Activated CD4-positive, alpha-beta T cell treated with anti-CD3 and anti-CD28 coated beads, Interleukin-2, amount 10 ng/mL, durations not matched to agents 7 days and 5 days (primary cell): Measurements from ENCODE around the gene NLRP1. TPM values are rescaled to one million over a fixed set of nuclear protein-coding genes. Genes with fewer than 3 reads are reported as not detected.

Source experiments
- CTCF ChIA-PET: fragments of 350-600 bp; sonication (Branson Sonifier 250); formaldehyde crosslinking; loops from one replicate; lab custom pipeline; 2021; ENCODE audit warnings: antibody characterized with exemption; lab: Charles Lee
- POLR2A ChIA-PET: fragments of 350-600 bp; sonication (Branson Sonifier 250); formaldehyde crosslinking; loops from one replicate; lab custom pipeline; 2021; ENCODE audit warnings: antibody characterized with exemption; lab: Charles Lee
- DNase-seq: peaks from one replicate; pipeline ENCODE4 v3.0.0-alpha.2; 2020
- H3K27ac Mint-ChIP-seq: one replicate; pipeline ENCODE4 v1.8.0; 2021; ENCODE audit warnings: mild to moderate bottlenecking, moderate library complexity, mixed read lengths
- H3K27me3 Mint-ChIP-seq: one replicate; pipeline ENCODE4 v1.8.0; 2021; ENCODE audit warnings: mixed read lengths
- H3K36me3 Mint-ChIP-seq: one replicate; pipeline ENCODE4 v1.8.0; 2021; ENCODE audit warnings: low read depth, mixed read lengths
- H3K4me1 Mint-ChIP-seq: one replicate; pipeline ENCODE4 v1.8.0; 2021; ENCODE audit warnings: mixed read lengths
- H3K4me3 Mint-ChIP-seq: one replicate; pipeline ENCODE4 v1.8.0; 2021; ENCODE audit warnings: mild to moderate bottlenecking, moderate library complexity, mixed read lengths
- H3K9me3 Mint-ChIP-seq: one replicate; pipeline ENCODE4 v1.8.0; 2021; ENCODE audit warnings: mixed read lengths
- total RNA-seq, 2 experiments: library from RNA; stranded (reverse); gene quantifications; one replicate each; pipeline ENCODE4 v1.2.3, GENCODE V29; 2021

Gene NLRP1
- total RNA-seq, 2 experiments from 2014 or later = 81.3 to 82.5 TPM

DNA sequence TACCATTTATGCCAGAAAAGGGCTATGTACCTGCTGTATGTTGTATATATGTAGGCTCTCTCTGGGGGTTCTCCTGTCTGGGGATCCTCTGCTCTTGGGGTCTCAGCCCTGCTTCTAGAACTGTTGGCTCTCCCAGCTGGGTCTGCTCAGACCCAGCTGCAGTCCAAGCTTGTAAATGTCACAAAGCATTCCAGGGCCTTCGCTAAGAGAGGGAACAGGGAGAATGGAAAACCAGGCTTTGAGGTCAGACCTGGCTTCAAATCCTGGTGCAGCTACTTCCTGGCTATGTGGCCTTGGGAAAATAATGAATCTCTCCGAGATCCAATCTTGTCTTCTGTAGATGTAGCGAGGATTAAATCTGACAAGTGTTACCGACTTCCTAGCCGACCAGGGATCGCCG lies 44.0 kb downstream of the NLRP1 start:
- no peaks in the 10 kb centered on the region for H3K27me3 Mint-ChIP-seq
- H3K9me3 Mint-ChIP-seq = no peaks in the 10 kb centered on the region
- H3K36me3 Mint-ChIP-seq = peaks cover 47% of the 10 kb centered on the region
- ChIA-PET POLR2A (interaction anchor here (0.6 kb wide), 1 partner anchor 750 kb away, joined by 3 read pairs; no protein-coding TSS in a partner anchor), CTCF (no interaction called here)
- H3K4me3 Mint-ChIP-seq = no peak overlapping the region
- no peaks in the 10 kb centered on the region for H3K4me1 Mint-ChIP-seq
- no peak overlapping the region for H3K27ac Mint-ChIP-seq
- no peak for DNase-seq

DNA sequence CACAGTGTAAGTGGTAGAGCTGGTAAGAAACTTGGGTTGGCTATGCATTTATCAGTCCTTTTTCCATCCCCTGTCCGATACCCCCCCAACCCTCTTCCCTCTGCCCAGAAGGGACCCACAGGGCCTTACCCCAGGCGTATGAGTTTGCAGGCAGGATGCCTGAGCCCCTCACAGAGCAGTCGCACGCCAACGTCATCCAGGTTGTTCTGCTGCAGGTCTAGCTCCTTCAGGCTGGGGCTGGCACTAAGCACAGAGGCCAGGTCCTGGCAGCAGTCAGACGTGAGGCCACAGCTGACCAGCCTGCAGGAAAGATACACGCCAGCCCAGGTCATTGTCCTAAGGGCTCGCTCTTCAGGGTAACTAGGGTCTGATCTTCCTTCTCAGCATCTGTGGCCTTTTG lies 45.0 kb downstream of the NLRP1 start:
- Mint-ChIP-seq H3K4me3 (no peak overlapping the region), H3K9me3 (no peaks in the 10 kb centered on the region), H3K27ac (no peak overlapping the region), H3K36me3 (peaks cover 47% of the 10 kb centered on the region), H3K4me1 (no peaks in the 10 kb centered on the region), H3K27me3 (no peaks in the 10 kb centered on the region)
- ChIA-PET POLR2A (no interaction called here), CTCF (interaction anchor here (0.9 kb wide), 1 partner anchor 12 kb away, joined by 3 read pairs; no protein-coding TSS in a partner anchor)
- no peak for DNase-seq

DNA sequence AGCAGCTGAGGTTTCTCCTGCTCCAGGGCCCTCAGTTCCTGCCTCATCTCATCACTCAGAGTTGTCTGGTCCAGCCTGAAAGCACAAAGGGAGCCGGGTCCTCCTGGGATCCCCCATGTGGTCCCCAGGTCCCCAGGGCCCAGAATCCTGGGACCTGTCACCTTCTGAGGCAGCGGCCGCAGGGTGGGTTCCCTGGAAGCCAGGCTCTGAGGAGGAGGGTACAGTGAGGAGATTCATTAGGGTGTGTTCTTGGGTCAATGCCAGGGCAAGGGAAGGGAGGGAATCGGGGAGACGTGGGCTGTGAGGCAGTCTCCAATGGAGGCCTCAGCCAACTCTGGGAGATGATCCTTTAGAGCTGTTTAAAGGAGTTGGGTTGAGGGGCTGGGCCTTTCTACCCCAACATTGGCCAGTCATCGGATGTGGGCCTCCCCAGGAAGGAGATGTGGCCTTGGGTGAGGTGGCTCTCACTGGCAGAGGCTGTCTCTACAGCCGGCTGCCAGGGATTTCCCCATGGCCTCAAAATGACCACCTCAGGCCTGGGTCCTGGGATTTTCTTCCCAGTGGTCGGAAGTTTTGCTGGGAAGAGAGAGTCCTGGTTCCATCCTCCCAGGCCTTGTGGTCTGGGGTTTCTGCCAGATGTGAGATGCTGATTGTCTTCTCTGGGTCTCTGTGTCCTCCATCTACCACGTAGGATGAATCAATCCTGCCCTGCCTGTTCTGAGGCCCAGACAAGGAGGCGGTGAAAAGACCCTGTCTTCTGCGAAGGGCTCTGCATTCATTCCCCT lies 47.3 kb downstream of the NLRP1 start:
- Mint-ChIP-seq H3K27ac (no peak overlapping the region), H3K9me3 (no peaks in the 10 kb centered on the region), H3K36me3 (peaks cover 49% of the 10 kb centered on the region), H3K4me3 (no peak overlapping the region), H3K4me1 (no peaks in the 10 kb centered on the region), H3K27me3 (no peaks in the 10 kb centered on the region)
- ChIA-PET POLR2A (no interaction called here), CTCF (interaction anchor here (1.3 kb wide), 1 partner anchor 10 kb away, joined by 5 read pairs; no protein-coding TSS in a partner anchor)
- no peak for DNase-seq

DNA sequence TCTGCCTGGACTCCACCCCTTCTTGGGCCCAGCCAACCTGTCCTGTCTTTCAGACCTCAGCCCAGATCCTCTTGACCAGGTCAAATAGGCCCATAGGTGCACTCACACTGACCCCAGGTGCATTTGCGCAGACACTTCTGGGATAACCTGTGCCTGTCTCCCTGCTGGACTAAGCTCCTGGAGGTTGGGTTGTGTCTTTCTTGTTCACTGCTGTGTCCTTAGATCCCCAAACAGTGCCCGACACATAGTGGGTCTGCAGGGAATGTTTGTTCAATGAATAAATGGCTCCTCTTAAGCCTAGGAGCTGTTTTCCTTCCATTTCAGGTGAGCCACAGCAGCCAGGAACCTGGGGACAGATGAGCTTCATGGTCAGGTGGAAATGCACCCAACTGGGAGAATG lies 48.9 kb downstream of the NLRP1 start:
- no peak overlapping the region for H3K27ac Mint-ChIP-seq
- POLR2A ChIA-PET = no interaction called here

DNA sequence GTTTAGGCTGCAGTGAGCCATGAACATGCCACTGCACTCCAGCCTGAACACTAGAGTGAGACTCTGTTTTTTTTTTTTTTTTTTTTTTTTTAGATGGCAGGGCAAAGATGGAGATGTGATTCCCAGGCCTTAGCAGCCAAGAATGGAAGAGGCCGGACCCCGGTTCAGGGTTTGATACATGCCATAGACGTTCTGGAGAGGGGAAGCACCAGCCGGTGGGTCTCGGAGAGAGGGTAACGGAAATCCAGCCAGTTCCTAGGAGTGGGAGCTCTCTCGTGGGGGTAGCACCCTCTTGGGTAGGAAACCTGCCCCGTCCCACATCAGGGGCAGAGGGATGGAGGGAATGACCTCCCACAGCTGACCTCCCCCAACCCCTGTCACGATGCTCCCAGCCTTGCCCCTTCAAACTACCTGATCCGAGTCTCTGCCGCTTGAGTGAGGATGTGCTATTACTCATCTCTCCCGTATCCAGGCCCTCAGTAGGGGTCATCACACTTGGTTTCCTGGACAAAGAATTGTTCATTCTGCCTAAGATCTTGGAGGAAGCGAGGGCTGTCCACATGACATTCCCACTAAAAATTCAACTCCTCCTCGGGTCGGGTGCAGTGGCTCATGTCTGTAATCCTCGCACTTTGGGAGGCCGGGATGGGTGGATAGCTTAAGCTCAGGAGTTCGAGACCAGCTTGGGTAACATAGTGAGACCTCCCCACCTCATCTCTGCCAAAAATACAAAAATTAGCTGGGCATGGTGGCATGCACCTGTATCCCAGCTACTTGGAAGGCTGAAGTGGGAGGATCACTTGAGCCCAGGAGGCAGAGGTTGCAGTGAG lies 50.6 kb downstream of the NLRP1 start:
- Mint-ChIP-seq H3K4me1 (no peaks in the 10 kb centered on the region), H3K4me3 (no peak overlapping the region), H3K27me3 (no peaks in the 10 kb centered on the region), H3K27ac (no peak overlapping the region), H3K36me3 (peaks cover 65% of the 10 kb centered on the region), H3K9me3 (no peaks in the 10 kb centered on the region)
- POLR2A ChIA-PET = no interaction called here
- DNase-seq = no peak
- CTCF ChIA-PET = interaction anchor here (1.1 kb wide), 1 partner anchor 9 kb away, joined by 3 read pairs; no protein-coding TSS in a partner anchor

More for the DNA sequence above, 48.9 kb downstream of the NLRP1 start:
- no peaks in the 10 kb centered on the region for H3K9me3 Mint-ChIP-seq
- no peak overlapping the region for H3K4me3 Mint-ChIP-seq
- peaks cover 55% of the 10 kb centered on the region for H3K36me3 Mint-ChIP-seq
- no peak for DNase-seq
- H3K27me3 Mint-ChIP-seq = no peaks in the 10 kb centered on the region
- no peaks in the 10 kb centered on the region for H3K4me1 Mint-ChIP-seq
- CTCF ChIA-PET = interaction anchor here (1.3 kb wide), 1 partner anchor 8 kb away, joined by 5 read pairs; no protein-coding TSS in a partner anchor

DNA sequence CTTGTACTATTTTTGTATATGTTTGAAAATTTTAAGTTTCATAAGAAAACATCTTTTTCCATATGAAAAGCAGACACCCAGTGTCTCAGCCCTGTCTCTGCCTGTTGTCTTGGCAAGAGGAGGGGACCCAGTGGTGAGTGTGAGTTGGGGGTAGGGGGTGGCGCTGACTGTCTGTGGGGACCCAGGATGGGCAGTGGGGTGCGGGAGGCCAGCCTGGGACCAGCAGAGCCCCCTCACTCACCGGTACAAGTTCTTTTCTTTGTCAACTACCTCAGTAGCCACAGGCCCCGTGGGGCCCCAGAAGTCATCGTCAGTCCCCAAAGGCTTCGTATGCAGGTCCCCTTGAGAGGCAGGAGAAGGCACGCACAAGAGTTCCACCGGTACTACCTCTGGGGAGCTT lies 51.7 kb downstream of the NLRP1 start:
- ChIA-PET CTCF (interaction anchor here (1.0 kb wide), 1 partner anchor 14 kb away, joined by 5 read pairs; no protein-coding TSS in a partner anchor), POLR2A (no interaction called here)
- Mint-ChIP-seq H3K4me1 (peaks cover 1% of the 10 kb centered on the region), H3K9me3 (no peaks in the 10 kb centered on the region), H3K4me3 (no peak overlapping the region), H3K27ac (no peak overlapping the region), H3K27me3 (no peaks in the 10 kb centered on the region), H3K36me3 (peaks cover 61% of the 10 kb centered on the region)
- no peak for DNase-seq

DNA sequence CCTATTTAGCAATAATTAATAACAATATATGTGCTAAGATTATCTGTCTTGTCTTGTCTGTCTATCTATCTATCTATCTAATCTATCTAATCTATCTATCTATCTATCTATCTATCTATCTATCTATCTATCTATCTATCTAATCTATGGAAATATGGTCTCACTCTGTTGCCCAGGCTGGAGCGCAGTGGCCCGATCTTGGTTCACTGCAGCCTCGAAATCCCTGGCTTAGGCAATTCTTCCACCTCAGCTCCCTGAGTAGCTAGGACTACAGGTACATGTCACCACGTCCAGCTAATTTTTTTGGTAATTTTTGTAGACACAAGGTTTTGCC lies 53.3 kb downstream of the NLRP1 start:
- H3K27me3 Mint-ChIP-seq = no peaks in the 10 kb centered on the region
- no peak overlapping the region for H3K27ac Mint-ChIP-seq
- ChIA-PET POLR2A (no interaction called here), CTCF (interaction anchor here (0.9 kb wide), 1 partner anchor 13 kb away, joined by 3 read pairs; no protein-coding TSS in a partner anchor)
- no peak overlapping the region for H3K4me3 Mint-ChIP-seq
- peaks cover 65% of the 10 kb centered on the region for H3K36me3 Mint-ChIP-seq
- H3K9me3 Mint-ChIP-seq = no peaks in the 10 kb centered on the region
- H3K4me1 Mint-ChIP-seq = peaks cover 12% of the 10 kb centered on the region
- no peak for DNase-seq

DNA sequence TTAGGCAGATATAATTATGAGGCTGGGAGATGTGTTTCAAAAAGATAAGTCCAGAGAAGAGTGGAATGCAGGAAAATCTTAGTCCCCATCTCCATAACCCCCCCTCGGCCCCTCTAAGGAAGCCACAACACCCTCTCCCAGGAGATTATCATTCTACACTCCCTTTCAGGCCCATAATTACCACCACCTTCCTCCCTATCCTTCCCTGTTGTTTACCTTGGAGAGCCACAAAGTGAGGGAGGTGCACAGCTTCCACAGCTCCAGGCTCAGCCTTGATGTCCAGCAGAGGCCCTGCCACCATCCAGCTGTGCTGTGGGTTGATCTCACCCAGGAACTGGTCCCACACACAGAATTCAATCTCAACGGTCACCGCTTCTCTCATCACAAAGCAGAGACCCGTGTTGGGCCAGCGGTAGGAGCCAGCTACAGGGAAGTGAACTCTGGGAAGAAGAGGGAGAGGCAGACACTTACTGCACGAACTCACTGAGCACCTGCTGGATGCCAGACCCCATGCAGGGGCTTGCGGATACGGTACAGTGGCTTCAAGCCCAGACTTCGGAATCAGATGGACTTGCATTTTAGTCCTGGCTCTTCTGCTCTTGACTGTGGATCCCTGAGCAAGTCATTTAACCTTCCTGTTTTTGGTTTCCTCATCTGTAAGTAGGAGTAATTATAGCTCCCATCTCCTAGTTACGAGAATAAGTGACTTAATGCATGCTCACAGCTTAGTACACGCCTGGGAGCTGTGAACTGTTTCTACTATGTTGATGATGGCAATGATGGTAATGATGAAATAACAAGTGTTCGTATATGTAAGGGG lies 53.8 kb downstream of the NLRP1 start:
- H3K36me3 Mint-ChIP-seq = peaks cover 60% of the 10 kb centered on the region
- no peak for DNase-seq
- no peaks in the 10 kb centered on the region for H3K27me3 Mint-ChIP-seq
- CTCF ChIA-PET = interaction anchor here (0.9 kb wide), 1 partner anchor 12 kb away, joined by 3 read pairs; no protein-coding TSS in a partner anchor
- H3K4me3 Mint-ChIP-seq = no peak overlapping the region
- POLR2A ChIA-PET = no interaction called here
- no peak overlapping the region for H3K27ac Mint-ChIP-seq
- H3K4me1 Mint-ChIP-seq = peaks cover 12% of the 10 kb centered on the region
- no peaks in the 10 kb centered on the region for H3K9me3 Mint-ChIP-seq

DNA sequence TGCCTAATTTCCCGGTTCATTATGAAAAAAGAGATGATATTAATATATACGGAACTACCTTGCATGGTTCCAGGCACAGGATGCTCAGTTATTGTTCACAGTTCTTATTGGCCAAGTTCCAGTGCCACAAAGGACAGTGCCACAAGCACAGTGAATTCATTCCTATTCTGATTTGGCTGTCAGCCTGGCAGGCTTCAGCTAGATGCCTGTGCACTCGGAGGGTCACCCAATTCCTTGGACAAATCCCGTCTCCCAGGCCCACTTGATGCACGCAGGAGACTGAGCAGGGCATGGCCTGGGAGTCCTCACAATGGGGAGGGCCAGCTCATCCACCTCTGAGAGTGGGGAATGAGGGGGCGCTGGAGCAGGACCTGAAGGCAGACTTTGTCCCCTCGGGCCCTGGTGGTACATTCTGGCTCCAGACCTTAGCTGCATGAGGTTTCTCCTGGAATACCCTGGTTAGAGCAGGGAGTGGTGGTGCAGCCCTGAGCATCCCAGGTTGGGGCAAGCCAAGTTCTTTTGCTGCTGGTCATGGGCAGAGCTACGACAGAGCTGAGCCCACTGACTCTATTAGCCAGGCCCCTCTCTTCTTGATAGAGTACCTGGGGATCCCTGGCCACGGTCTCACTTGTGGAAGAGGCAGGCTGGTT lies 56.6 kb downstream of the NLRP1 start:
- Mint-ChIP-seq H3K36me3 (peaks cover 61% of the 10 kb centered on the region), H3K4me1 (peaks cover 12% of the 10 kb centered on the region), H3K27ac (no peak overlapping the region), H3K27me3 (no peaks in the 10 kb centered on the region), H3K9me3 (no peaks in the 10 kb centered on the region), H3K4me3 (no peak overlapping the region)
- DNase-seq = no peak
- ChIA-PET CTCF (interaction anchor here (1.2 to 1.3 kb wide), 2 partner anchors 9 to 11 kb away, joined by 3 to 5 read pairs; no protein-coding TSS in a partner anchor), POLR2A (interaction anchor here (0.6 kb wide), 1 partner anchor 32 kb away, joined by 3 read pairs; no protein-coding TSS in a partner anchor)

DNA sequence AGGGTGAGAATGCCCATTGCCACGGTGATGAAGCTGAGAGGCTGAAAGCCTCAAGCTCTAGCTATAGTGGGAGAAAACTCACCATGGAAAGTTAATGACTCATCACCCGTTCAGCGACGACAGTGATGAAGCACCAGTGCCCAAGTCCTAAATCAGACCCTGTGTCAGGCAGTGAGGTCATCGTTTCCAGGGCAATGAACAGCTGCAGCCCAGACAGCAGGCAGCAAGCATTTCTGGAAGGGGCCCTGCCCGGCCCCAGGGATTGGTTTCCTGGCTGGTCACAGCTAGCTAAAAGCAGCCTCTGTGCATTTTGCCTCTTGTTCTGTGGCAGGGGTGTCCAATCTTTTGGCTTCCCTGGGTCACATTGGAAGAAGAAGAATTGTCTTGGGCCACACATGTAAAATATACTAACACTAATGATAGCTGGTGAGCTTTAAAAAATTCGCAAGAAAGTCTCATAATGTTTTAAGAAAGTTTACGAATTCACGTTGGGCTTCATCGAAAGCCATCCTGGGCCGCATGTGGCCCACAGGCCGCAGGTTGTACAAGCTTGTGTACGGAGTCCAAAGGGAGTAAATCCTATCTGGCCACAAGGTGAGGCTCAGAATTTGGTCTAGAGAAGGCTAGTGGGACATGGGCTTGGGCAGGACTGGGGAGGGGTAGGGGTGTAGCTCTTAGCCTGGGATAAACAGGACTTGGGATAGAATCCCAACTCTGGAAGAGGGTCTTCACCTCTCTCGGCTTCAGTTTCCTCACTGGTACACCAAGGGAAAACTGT lies 57.3 kb downstream of the NLRP1 start:
- H3K27me3 Mint-ChIP-seq = no peaks in the 10 kb centered on the region
- DNase-seq = peak; percentile 25
- ChIA-PET POLR2A (interaction anchor here (0.6 kb wide), 1 partner anchor 33 kb away, joined by 3 read pairs; no protein-coding TSS in a partner anchor), CTCF (interaction anchor here (0.5 to 1.3 kb wide), 3 partner anchors 9 to 106 kb away, joined by 3 to 5 read pairs (median 3); no protein-coding TSS in a partner anchor)
- peak overlapping the region; percentile 65 for H3K27ac Mint-ChIP-seq
- H3K36me3 Mint-ChIP-seq = peaks cover 59% of the 10 kb centered on the region
- no peak overlapping the region for H3K4me3 Mint-ChIP-seq
- H3K9me3 Mint-ChIP-seq = no peaks in the 10 kb centered on the region
- peaks cover 12% of the 10 kb centered on the region for H3K4me1 Mint-ChIP-seq

DNA sequence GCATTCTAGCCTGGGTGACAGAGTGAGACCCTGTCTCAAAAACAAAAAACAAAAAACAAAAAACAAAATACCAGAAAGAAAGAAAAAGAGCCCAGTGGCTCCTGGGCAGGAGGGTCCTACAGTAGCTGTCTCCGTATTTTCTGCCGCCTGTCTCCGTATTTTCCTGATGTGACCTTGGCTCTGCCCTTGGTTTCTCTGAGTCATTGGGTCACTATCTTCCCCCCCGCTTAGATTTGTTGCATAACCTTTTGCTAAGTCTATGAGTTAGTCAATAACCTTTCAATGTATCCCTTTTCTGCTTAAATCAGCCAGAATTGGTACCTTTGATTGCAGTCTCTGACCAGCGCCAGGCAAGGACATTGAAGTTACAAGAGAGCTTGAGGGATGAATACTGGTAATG lies 61.1 kb downstream of the NLRP1 start:
- Mint-ChIP-seq H3K9me3 (no peaks in the 10 kb centered on the region), H3K27me3 (no peaks in the 10 kb centered on the region), H3K4me1 (peaks cover 12% of the 10 kb centered on the region), H3K4me3 (no peak overlapping the region), H3K36me3 (peaks cover 51% of the 10 kb centered on the region), H3K27ac (no peak overlapping the region)
- ChIA-PET POLR2A (no interaction called here), CTCF (interaction anchor here (0.8 kb wide), 1 partner anchor 55 kb away, joined by 3 read pairs; no protein-coding TSS in a partner anchor)
- DNase-seq = no peak
